DMS79 (cell line): ENCODE data around the gene TLE4.
"Not testable (repeated sequence)": the region's sequence is repeated elsewhere in the genome, so short reads cannot be mapped to it uniquely, and the experiment has no call there.

ENCODE experiments used
- DNase-seq: peaks from one replicate; lab custom pipeline; 2025; lab: John Stamatoyannopoulos, UW

TLE4 gene

DNA sequence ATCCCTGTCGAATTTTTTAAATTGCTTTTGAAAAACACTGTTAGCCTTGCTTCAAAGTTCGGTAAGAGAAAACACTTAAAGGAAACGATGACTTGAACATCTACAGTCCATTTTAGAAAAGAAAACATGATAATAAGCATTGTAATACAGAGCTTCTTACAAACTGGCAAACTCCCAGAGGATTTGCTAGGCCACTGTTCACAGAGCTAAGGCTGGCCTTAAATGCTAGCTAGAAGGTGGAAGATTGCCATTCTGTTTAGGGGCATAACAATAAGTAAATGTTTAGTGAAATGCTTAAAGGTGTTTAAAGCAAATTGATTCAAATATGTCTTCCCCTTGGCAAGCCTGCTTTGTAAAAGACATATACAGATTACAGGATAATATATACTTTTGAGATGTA is 169.6 kb downstream of the TLE4 start:
- no peak for DNase-seq

DNA sequence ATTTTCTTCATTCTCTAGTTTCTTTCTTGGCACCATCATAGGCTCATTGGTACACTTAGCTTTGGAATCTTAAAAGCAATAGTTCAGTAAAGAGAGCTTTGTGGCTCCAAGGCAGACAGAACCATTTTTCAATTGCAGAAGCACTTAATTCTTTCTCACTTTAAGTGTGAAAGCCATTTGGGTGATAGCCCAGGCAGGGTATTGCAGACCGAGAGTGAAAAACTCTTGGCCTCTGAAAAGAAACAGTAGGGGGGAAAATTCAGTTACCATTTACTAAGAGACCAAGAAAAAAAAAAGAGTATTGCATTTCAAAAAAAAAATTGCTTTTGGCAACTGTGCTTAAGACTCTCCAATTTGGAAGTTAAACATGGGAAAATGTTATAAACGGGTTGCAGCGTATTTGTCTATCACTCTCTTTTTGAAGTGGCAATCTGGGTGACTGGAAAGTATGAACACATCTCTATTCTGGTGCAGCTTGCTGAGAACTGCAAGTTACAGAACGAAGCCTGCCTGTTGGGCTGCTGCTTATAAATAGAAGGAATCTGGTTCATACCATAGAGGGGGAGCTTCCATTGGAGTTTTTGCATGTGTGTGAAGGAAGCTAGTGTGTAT is 170.5 kb downstream of the TLE4 start:
- DNase-seq = no peak

DNA sequence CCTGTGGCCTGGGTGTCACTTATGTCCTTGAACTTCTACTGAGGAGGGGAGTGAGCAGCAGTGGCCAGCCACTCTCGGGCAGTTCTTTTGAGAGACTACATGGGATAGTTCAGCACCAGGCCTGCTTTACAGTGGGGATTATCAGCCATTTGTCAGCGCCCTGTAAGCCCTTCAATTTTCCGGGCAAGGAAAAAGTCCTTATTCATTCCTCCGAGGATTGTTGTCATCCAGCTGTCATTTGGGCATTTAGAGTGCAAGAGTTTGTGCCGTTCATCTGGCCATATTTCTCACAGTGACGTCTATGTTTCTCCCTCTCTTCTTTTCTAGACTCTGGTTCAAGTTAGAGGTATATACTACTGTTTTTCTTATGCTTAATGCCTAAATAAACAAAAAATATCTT is 172.8 kb downstream of the TLE4 start:
- DNase-seq = no peak

- DNase-seq = no peak
Observed at GRCh38 chr9:79745752-79746336, 174.1 kb downstream of the TLE4 start.

- not testable (repeated sequence) for DNase-seq
Observed at GRCh38 chr9:79751895-79752466, 180.2 kb downstream of the TLE4 start.

GRCh38 chr9:79756414-79756813 is 184.6 kb downstream of the TLE4 start:
- no peak for DNase-seq

- DNase-seq = no peak
Observed at GRCh38 chr9:79757074-79757473, 185.3 kb downstream of the TLE4 start.

DNA sequence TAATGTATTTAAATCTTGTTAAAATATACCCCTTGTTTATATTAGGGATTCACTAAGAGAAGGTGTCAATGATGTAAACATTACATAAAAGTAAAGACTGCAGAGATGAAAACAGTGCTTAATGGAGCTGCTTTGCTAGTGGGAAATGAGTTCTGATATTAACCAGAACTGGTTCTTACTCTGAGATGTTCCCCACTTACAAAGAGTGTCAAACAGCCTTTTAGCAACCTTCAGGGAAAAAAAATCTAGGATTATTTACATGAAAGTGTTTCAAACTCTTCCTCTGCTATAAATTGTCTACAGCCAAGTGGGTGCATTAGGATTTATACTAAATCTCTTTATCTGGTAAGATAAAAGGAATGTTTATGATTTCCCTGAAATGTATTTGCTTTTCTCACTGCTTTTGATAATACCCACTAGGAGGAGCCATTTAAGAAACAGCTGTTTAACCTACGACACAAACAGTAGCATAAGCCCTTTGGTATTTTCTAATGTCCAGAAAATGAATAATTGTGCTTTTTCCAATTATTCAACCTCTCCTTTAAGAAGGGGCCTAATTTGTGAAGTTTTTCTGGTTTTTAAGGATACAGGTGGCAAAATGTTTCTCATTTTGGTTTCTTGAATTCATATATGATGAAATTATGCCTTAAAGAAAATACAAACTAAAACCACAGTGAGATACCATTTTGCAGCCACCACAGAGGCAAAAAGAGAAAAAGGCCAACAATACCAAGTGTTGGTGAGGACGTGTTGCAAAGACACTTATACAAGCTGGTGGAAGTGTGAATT is 186.3 kb downstream of the TLE4 start:
- DNase-seq = no peak

GRCh38 chr9:79759460-79759859 is 187.7 kb downstream of the TLE4 start:
- no peak for DNase-seq

DNA sequence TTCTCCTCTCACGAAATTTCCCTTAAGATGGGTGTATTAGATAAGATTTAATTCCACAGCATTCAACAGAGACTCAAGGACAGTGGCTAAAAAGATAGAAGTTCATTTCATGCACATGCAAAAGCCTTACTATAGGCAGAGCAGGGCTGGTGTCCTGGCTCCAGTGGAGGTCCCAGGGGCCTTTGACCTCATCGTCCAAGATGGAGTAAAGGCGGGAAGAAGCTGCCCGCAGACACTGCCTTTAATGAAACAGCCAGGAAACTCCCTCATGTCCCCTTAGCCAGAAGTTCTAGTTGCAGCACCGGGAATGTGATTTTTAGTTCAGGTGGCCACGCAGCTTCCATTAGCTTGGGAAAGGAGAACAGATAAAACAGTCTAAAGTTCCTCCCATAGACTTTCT is 190.3 kb downstream of the TLE4 start:
- DNase-seq = no peak

DNA sequence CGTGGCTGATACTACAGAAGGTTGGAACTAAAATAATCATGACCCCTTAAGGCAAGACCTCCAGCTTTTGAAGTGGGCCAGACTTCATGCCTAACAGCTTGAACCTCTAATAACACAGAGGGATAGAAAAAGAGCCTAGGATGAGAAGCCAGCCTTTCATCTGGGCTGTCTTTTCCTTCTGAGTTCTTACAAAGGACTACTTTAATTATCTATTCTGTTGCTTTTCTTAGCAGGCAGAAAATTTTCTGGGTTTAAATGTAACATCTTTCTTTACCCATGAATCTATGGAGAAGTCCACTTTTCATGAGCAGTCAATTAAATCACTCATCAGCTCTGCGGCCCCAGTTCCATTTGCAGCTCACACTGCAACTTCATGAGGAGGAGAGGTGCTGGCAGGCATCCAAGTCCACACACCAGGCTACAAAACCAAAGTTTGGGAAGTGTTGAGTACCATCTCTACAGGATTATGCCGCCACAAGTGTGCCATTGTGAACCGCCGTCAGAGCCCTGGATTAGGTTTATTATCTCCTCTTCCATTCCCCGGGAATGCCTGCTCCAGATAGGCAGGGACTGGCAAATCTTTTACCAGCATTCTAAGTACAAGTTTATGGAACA is 192.0 kb downstream of the TLE4 start:
- DNase-seq = peak; percentile 1

GRCh38 chr9:79764374-79764773 is 192.6 kb downstream of the TLE4 start:
- DNase-seq = no peak

DNA sequence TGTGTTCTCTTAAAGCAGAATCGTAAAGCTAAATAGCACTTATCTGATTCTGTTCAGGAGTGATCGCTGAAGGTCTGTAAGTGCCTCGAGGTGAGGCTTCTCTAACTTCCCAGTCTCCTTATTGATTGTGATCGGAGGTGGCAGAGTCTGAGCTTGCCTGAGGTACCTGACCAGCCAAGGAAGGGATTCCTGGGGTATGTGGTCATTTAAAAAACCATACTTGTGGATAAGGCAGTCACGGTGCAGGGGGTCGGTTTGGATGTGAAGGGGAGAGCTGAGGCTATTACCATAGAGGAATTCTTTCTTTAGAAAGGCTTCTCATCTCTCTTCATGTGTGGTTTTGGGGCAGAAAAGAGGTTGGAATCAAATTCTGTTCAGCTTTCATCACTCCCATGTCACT is 193.7 kb downstream of the TLE4 start:
- no peak for DNase-seq

GRCh38 chr9:79766091-79766490 is 194.3 kb downstream of the TLE4 start:
- DNase-seq = no peak

DNA sequence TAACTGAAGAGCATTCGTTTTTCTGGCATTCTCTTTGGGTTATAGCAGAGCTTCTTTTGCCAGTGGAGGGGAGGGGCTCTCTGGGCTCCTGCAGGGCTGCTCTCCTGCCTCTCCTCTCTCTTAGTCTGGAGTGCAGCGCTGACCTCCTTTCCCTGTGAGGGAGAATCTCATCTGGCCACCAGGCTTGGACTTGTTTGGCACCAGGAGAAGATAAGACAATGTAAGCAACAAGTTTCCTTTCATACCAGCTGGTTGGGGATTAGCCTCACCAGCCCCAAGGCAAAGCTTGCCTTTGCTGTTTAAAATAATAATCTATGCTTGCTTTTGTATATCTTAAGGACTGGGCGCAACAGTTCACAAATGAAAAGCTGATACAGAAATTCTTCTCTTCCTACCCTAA is 196.4 kb downstream of the TLE4 start:
- DNase-seq = no peak

GRCh38 chr9:79769476-79770275 is 197.9 kb downstream of the TLE4 start:
- no peak for DNase-seq

DNA sequence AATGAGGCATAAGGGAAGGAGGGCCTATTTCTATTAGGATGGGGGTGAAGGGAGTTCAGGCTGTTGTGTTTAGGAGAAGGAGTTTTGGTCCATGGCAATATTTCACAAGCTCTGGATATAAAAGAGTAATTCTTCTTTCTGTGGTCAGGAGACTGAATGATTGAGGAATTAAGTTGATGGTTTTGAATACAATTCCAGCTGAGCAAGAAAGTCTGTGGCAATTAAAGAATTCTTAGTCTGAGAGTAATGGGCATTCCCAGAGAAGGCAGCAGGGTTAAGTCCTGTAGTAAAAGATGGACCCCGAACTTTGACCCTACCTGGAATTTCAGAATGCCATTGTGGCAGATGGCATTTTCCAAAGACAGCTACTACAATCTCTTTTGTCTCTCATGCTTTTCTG is 202.6 kb downstream of the TLE4 start:
- no peak for DNase-seq
